HG02852 (cell line): ENCODE measurements around the gene CIAO3.
"Not testable (repeated sequence)": the region's sequence is repeated elsewhere in the genome, so short reads cannot be mapped to it uniquely, and the experiment has no call there.

ENCODE experiments used
- ATAC-seq: cut with Tn5 transposase; IDR thresholded peaks from one replicate; pipeline ENCODE4 v1.9.1; 2021; ENCODE audit warnings: mild to moderate bottlenecking, moderate library complexity; ENCODE audit not compliant: unreplicated experiment

CIAO3 gene

GRCh38 chr16:760545-761343 lies 19.9 kb upstream of the CIAO3 start, which contains the start of gene MSLN:
Gene MSLN, plus strand, starts transcription at chr16:760734. Its CDS starts 1,947 bp downstream, at chr16:762681.
- no peak for ATAC-seq

- ATAC-seq = no peak
These were observed 19.3 kb upstream of the CIAO3 start for GRCh38 chr16:760065-760464.

GRCh38 chr16:759110-759910 lies 18.5 kb upstream of the CIAO3 start:
- no peak for ATAC-seq

GRCh38 chr16:756428-756827 lies 15.6 kb upstream of the CIAO3 start:
- ATAC-seq = no peak

- no peak for ATAC-seq
These were observed 13.9 kb upstream of the CIAO3 start for GRCh38 chr16:754656-755055.

GRCh38 chr16:754121-754607 lies 13.4 kb upstream of the CIAO3 start:
- not testable (repeated sequence) for ATAC-seq

GRCh38 chr16:752007-752312 lies 11.2 kb upstream of the CIAO3 start:
- ATAC-seq = no peak

GRCh38 chr16:751152-752006 lies 10.6 kb upstream of the CIAO3 start:
- ATAC-seq = no peak

- ATAC-seq = no peak
These were observed 9.7 kb upstream of the CIAO3 start for GRCh38 chr16:750485-750884.

- no peak for ATAC-seq
These were observed 8.2 kb upstream of the CIAO3 start for GRCh38 chr16:749010-749409.

GRCh38 chr16:747978-748746 lies 7.4 kb upstream of the CIAO3 start:
- no peak for ATAC-seq

- no peak for ATAC-seq
These were observed 5.8 kb upstream of the CIAO3 start for GRCh38 chr16:746637-747036.

- no peak for ATAC-seq
These were observed 4.9 kb upstream of the CIAO3 start for GRCh38 chr16:745739-746138.

- ATAC-seq = no peak
These were observed 3.1 kb upstream of the CIAO3 start for GRCh38 chr16:743794-744500.

- not testable (repeated sequence) for ATAC-seq
These were observed 2.1 kb upstream of the CIAO3 start for GRCh38 chr16:742894-743293.

- no peak for ATAC-seq
These were observed 1.3 kb upstream of the CIAO3 start for GRCh38 chr16:741986-742629.

- no peak for ATAC-seq
These were observed 386 bp downstream of the CIAO3 start for GRCh38 chr16:740459-740763.

GRCh38 chr16:739560-740458 lies 988 bp downstream of the CIAO3 start:
- ATAC-seq = no peak
